Measurements from ENCODE around the gene MAP3K8. TPM values are rescaled to one million over a fixed set of nuclear protein-coding genes. Genes with fewer than 3 reads are reported as not detected.
A peak's percentile ranks its signal among the peaks of the same experiment; 100 is the strongest.

The MAP3K8 gene
- total and polyA plus RNA-seq, 9 of the 15 experiments (the other 6 are each of a cell fraction or from before 2014, with no cell fraction given) = 6.9 to 23.6 (median 13.6) TPM

- TF ChIP-seq ZNF444 (CRISPR knock-in tag; IDR thresholded peaks at IDR 0.05) (no peak), ZBTB49 (CRISPR knock-in tag; IDR thresholded peaks at IDR 0.05; ENCODE audit: borderline replicate concordance) (no peak), NR2C1 (IDR thresholded peaks at IDR 0.05) (no peak), NR2C1 (tag; IDR thresholded peaks at IDR 0.05) (no peak), ZBTB33 (CRISPR knock-in tag; IDR thresholded peaks at IDR 0.05) (0 out of 2 replicates have a peak, but pooled peaks have one; percentile 33), NR0B1 (IDR thresholded peaks at IDR 0.05; ENCODE audit: partially characterized antibody) (no peak), CHD2 (IDR thresholded peaks at IDR 0.05; ENCODE audit: low read depth, low read length) (no peak), RFX1 (IDR thresholded peaks at IDR 0.05) (no peak), FOXP1 (CRISPR knock-in tag; IDR thresholded peaks at IDR 0.05) (peak; percentile 46; the same call in 1 of the 2 replicates), ZNF584 (CRISPR knock-in tag; IDR thresholded peaks at IDR 0.05; ENCODE audit: low read depth) (no peak), ZKSCAN8 (CRISPR knock-in tag; IDR thresholded peaks at IDR 0.05) (no peak), ZNF212 (CRISPR knock-in tag; IDR thresholded peaks at IDR 0.05) (no peak), DLX4 (CRISPR knock-in tag; IDR thresholded peaks at IDR 0.05) (no peak), CREM (IDR thresholded peaks at IDR 0.05; ENCODE audit: low read depth) (no peak; the same call in none of the 2 replicates), ZNF253 (CRISPR knock-in tag; conservative IDR thresholded peaks at IDR 0.05) (no peak), ZNF644 (tag; IDR thresholded peaks at IDR 0.05; ENCODE audit: low read depth) (no peak), IFI16 (CRISPR knock-in tag; IDR thresholded peaks at IDR 0.05) (no peak), RUNX1 (IDR thresholded peaks at IDR 0.05; ENCODE audit: low read depth) (no peak), ETS2 (tag; IDR thresholded peaks at IDR 0.05; ENCODE audit: borderline replicate concordance, poor library complexity, severe bottlenecking) (no peak), ASH1L (IDR thresholded peaks at IDR 0.05; ENCODE audit: borderline replicate concordance, low read depth, partially characterized antibody) (no peak), ZC3H11A (IDR thresholded peaks at IDR 0.05; ENCODE audit: low read depth, low read length) (no peak), MYNN (IDR thresholded peaks at IDR 0.05) (peak; percentile 54; the same call in 1 of the 2 replicates), MYNN (CRISPR knock-in tag; IDR thresholded peaks at IDR 0.05) (no peak), SREBF2 (CRISPR knock-in tag; IDR thresholded peaks at IDR 0.05) (no peak)
These were observed 489 bp downstream of the MAP3K8 start (continued) for GRCh38 chr10:30434273-30435072.
